Activated T-helper 1 cell treated with anti-CD3 and anti-CD28 coated beads, Interleukin-12 subunit alpha, Interleukin-12 subunit beta, Interleukin-2, Interleukin-4 antibody, amounts not matched to agents 30 ng/mL and 10 ng/mL and 1 ng/mL, durations not matched to agents 14 hours and 24 hours and 36 hours (primary cell): Measurements from ENCODE around the gene PYGB. TPM values are rescaled to one million over a fixed set of nuclear protein-coding genes. Genes with fewer than 3 reads are reported as not detected.

Experiments
- DNase-seq: peaks from one replicate; pipeline ENCODE4 v3.0.0; 2021; ENCODE audit warnings: low spot score
- H3K27ac Mint-ChIP-seq: one replicate; pipeline ENCODE4 v1.8.0; 2021; ENCODE audit warnings: mild to moderate bottlenecking, mixed read lengths
- H3K27me3 Mint-ChIP-seq: one replicate; pipeline ENCODE4 v1.8.0; 2022; ENCODE audit warnings: mild to moderate bottlenecking, moderate library complexity, mixed read lengths; ENCODE audit not compliant: insufficient read depth
- H3K36me3 Mint-ChIP-seq: one replicate; pipeline ENCODE4 v1.8.0; 2021; ENCODE audit warnings: low read depth, mixed read lengths
- H3K4me1 Mint-ChIP-seq: one replicate; pipeline ENCODE4 v1.8.0; 2021; ENCODE audit warnings: low read depth, mixed read lengths
- H3K4me3 Mint-ChIP-seq: one replicate; pipeline ENCODE4 v1.8.0; 2021; ENCODE audit warnings: mild to moderate bottlenecking, moderate library complexity, mixed read lengths
- H3K9me3 Mint-ChIP-seq: one replicate; pipeline ENCODE4 v1.8.0; 2021; ENCODE audit warnings: mixed read lengths
- intact Hi-C: fragments of 100-400 bp; cut with micrococcal nuclease; formaldehyde crosslinking; loops from one replicate; pipeline ENCODE4 v1.15.1; 2024
- total RNA-seq: library from RNA; stranded (reverse); gene quantifications from 2 replicates; pipeline ENCODE4 v1.2.3, GENCODE V29; 2022

The PYGB gene
- total RNA-seq, result 36.8 and 38.5 TPM in 2 replicates

- Mint-ChIP-seq H3K4me1 (peaks cover 43% of the 10 kb centered on the region), H3K36me3 (peaks cover 2% of the 10 kb centered on the region), H3K9me3 (peaks cover 4% of the 10 kb centered on the region), H3K27ac (peak within 1 kb of the TSS; percentile 87), H3K4me3 (peak within 1 kb of the TSS; percentile 92), H3K27me3 (no peaks in the 10 kb centered on the region)
- peak; percentile 69 for DNase-seq
- intact Hi-C loops, result loop anchor here (1.0 to 5.0 kb wide), 8 partner anchors 10 to 449 kb away; partner anchors contain the start of genes APMAP, ENTPD6, GINS1 and ZNF337
These were observed at the start of gene PYGB for GRCh38 chr20:25247956-25248785. PYGB (plus strand) TSS chr20:25248085; CDS start chr20:25248179, 94 bp downstream.

DNA sequence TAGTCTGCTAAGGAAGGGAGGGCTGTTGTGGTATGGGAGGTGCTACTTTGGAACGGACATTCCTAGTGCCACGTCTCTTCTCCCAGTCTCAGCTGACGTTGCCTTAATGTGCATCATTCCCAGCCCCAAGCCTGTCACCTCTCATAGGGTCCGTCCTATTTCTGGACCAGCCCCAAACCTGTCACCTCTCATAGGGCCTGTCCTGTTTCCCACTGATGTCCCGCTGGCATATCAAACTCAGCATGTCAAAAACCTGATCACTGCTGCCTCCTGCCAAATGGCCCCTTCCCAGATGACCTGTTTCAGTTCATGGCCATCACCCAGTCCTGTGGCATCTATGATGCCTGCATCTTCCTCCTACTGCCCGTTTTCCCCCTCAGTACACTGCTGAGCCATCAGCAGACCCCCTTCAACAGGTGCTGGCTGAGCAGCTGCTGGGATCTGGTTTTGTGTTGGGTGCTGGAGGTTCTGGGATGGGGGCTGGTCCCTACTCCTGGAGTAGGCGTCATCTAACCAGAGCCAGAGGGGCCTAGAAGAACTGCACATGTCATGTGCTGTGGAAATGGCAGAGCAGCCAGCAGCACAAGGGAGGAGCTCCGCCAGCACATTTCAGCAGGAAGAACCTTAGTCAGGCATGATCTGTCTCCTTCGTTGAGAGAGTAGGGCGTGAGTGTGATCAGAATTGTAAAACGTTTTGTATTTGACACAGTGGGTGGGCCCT lies 49.1 kb upstream of the PYGB start:
- no peaks in the 10 kb centered on the region for H3K27me3 Mint-ChIP-seq
- no peak for DNase-seq
- H3K4me3 Mint-ChIP-seq, result no peak overlapping the region
- no peaks in the 10 kb centered on the region for H3K9me3 Mint-ChIP-seq
- H3K4me1 Mint-ChIP-seq, result peaks cover 20% of the 10 kb centered on the region
- H3K36me3 Mint-ChIP-seq, result no peaks in the 10 kb centered on the region
- intact Hi-C loops, result loop anchor here (5.0 kb wide), 3 partner anchors 113 to 1152 kb away; partner anchors contain the start of gene ZNF337
- peak overlapping the region; percentile 45 for H3K27ac Mint-ChIP-seq

GRCh38 chr20:25199473-25200260 lies 48.2 kb upstream of the PYGB start:
- H3K27me3 Mint-ChIP-seq, result no peaks in the 10 kb centered on the region
- H3K4me3 Mint-ChIP-seq, result no peak overlapping the region
- peaks cover 20% of the 10 kb centered on the region for H3K4me1 Mint-ChIP-seq
- intact Hi-C loops, result loop anchor here (5.0 kb wide), 3 partner anchors 113 to 1152 kb away; partner anchors contain the start of gene ZNF337
- H3K27ac Mint-ChIP-seq, result no peak overlapping the region
- H3K9me3 Mint-ChIP-seq, result no peaks in the 10 kb centered on the region
- no peaks in the 10 kb centered on the region for H3K36me3 Mint-ChIP-seq
- no peak for DNase-seq

- no peaks in the 10 kb centered on the region for H3K4me1 Mint-ChIP-seq
These were observed 44.8 kb upstream of the PYGB start for GRCh38 chr20:25203089-25203488.

DNA sequence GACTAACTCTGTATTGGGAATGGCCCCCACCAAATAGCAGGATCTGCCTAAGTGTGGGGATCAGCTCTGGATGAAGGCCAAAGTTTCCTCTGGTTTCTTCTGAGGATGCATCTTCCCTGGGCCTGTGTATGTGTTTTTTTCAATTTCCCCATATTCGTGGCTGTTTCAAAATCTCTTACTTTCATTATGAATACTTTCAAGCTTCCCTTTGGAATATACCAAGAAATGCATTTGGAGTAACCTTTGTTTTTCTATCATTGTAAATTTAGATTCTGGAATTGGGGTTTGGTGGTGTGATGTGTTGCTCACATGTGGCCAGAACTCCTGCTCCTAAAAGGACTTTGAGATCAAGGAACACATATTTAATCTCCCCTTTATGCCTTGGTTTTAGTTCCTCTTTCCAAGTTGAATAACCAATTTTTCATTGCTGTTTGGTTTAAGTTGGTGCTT lies 44.0 kb upstream of the PYGB start:
- Mint-ChIP-seq H3K4me3 (no peak overlapping the region), H3K27ac (no peak overlapping the region), H3K36me3 (no peaks in the 10 kb centered on the region), H3K27me3 (no peaks in the 10 kb centered on the region), H3K4me1 (no peaks in the 10 kb centered on the region), H3K9me3 (no peaks in the 10 kb centered on the region)
- intact Hi-C loops, result no loop called here
- no peak for DNase-seq

More at GRCh38 chr20:25203089-25203488, 44.8 kb upstream of the PYGB start:
- no peak overlapping the region for H3K27ac Mint-ChIP-seq
- intact Hi-C loops, result no loop called here
- H3K36me3 Mint-ChIP-seq, result no peaks in the 10 kb centered on the region
- no peaks in the 10 kb centered on the region for H3K9me3 Mint-ChIP-seq
- no peak overlapping the region for H3K4me3 Mint-ChIP-seq
- H3K27me3 Mint-ChIP-seq, result no peaks in the 10 kb centered on the region
- no peak for DNase-seq

GRCh38 chr20:25204550-25205276 lies 43.2 kb upstream of the PYGB start:
- no peaks in the 10 kb centered on the region for H3K27me3 Mint-ChIP-seq
- no peaks in the 10 kb centered on the region for H3K4me1 Mint-ChIP-seq
- no peaks in the 10 kb centered on the region for H3K9me3 Mint-ChIP-seq
- no peaks in the 10 kb centered on the region for H3K36me3 Mint-ChIP-seq
- H3K4me3 Mint-ChIP-seq, result no peak overlapping the region
- no peak for DNase-seq
- H3K27ac Mint-ChIP-seq, result no peak overlapping the region
- intact Hi-C loops, result no loop called here

GRCh38 chr20:25205277-25206062 lies 42.4 kb upstream of the PYGB start:
- Mint-ChIP-seq H3K4me1 (no peaks in the 10 kb centered on the region), H3K36me3 (no peaks in the 10 kb centered on the region), H3K27me3 (no peaks in the 10 kb centered on the region), H3K27ac (no peak overlapping the region), H3K9me3 (no peaks in the 10 kb centered on the region), H3K4me3 (no peak overlapping the region)
- DNase-seq, result no peak
- intact Hi-C loops, result no loop called here

GRCh38 chr20:25206063-25206403 lies 41.9 kb upstream of the PYGB start:
- intact Hi-C loops, result no loop called here
- DNase-seq, result no peak
- H3K36me3 Mint-ChIP-seq, result no peaks in the 10 kb centered on the region
- no peak overlapping the region for H3K4me3 Mint-ChIP-seq
- H3K27me3 Mint-ChIP-seq, result no peaks in the 10 kb centered on the region
- H3K9me3 Mint-ChIP-seq, result no peaks in the 10 kb centered on the region
- H3K4me1 Mint-ChIP-seq, result no peaks in the 10 kb centered on the region
- H3K27ac Mint-ChIP-seq, result no peak overlapping the region

DNA sequence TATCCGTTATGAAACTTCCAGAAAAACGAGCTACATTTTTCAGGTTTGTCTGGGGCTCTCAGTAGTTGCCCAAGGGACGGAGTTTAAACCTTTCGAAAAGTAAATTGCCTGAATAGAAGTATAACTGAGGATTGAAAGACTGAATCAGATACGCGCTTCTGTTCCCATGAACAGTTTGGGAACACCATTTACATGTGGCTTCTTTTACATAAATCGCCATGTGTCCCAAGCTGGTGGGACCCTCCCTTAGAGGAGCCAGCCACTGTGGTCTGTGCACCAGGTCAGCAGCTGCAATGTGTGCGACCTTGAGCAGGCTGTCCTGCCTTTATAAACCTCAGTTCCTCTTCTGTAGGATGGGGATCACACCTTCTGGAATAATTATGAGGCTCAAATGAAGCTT lies 41.3 kb upstream of the PYGB start:
- DNase-seq, result no peak
- Mint-ChIP-seq H3K9me3 (no peaks in the 10 kb centered on the region), H3K27me3 (no peaks in the 10 kb centered on the region), H3K27ac (no peak overlapping the region), H3K4me3 (no peak overlapping the region), H3K36me3 (no peaks in the 10 kb centered on the region), H3K4me1 (no peaks in the 10 kb centered on the region)
- intact Hi-C loops, result no loop called here

- H3K4me1 Mint-ChIP-seq, result no peaks in the 10 kb centered on the region
- no peaks in the 10 kb centered on the region for H3K27me3 Mint-ChIP-seq
- intact Hi-C loops, result no loop called here
- no peaks in the 10 kb centered on the region for H3K36me3 Mint-ChIP-seq
- DNase-seq, result no peak
- H3K4me3 Mint-ChIP-seq, result no peak overlapping the region
- H3K9me3 Mint-ChIP-seq, result no peaks in the 10 kb centered on the region
- H3K27ac Mint-ChIP-seq, result no peak overlapping the region
These were observed 40.5 kb upstream of the PYGB start for GRCh38 chr20:25207149-25207959.

- Mint-ChIP-seq H3K36me3 (no peaks in the 10 kb centered on the region), H3K4me1 (no peaks in the 10 kb centered on the region), H3K27ac (no peak overlapping the region), H3K9me3 (no peaks in the 10 kb centered on the region), H3K4me3 (no peak overlapping the region), H3K27me3 (no peaks in the 10 kb centered on the region)
- no peak for DNase-seq
- intact Hi-C loops, result no loop called here
These were observed 39.8 kb upstream of the PYGB start for GRCh38 chr20:25207960-25208534.
